CD4-positive, alpha-beta T cell treated with Interleukin-17A for 1 hour (primary cell): ENCODE results near the gene PTPRE.

Experiments
- DNase-seq: peaks from one replicate; pipeline ENCODE4 v3.0.0-alpha.2; 2020

Gene PTPRE

DNA sequence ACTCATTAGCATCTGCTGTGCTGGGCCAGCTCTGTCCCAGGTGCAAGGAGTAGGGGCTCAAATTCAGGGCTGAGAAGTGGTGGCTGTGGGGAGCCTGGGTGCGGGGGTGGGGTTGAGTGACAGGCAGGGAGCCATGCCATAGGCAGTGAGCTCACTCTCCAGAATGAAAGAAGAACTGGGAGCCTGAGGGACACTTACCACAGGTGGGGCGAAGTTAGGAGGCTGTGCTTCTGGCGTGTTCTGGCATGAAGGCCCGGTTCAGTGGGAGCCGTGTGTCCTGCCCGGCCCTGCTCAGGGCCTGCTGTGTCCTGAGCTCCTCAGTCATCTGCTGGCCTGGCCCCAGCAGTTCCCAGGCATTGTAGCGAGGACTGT is 156.8 kb downstream of the PTPRE start:
- peak; percentile 25 for DNase-seq

DNA sequence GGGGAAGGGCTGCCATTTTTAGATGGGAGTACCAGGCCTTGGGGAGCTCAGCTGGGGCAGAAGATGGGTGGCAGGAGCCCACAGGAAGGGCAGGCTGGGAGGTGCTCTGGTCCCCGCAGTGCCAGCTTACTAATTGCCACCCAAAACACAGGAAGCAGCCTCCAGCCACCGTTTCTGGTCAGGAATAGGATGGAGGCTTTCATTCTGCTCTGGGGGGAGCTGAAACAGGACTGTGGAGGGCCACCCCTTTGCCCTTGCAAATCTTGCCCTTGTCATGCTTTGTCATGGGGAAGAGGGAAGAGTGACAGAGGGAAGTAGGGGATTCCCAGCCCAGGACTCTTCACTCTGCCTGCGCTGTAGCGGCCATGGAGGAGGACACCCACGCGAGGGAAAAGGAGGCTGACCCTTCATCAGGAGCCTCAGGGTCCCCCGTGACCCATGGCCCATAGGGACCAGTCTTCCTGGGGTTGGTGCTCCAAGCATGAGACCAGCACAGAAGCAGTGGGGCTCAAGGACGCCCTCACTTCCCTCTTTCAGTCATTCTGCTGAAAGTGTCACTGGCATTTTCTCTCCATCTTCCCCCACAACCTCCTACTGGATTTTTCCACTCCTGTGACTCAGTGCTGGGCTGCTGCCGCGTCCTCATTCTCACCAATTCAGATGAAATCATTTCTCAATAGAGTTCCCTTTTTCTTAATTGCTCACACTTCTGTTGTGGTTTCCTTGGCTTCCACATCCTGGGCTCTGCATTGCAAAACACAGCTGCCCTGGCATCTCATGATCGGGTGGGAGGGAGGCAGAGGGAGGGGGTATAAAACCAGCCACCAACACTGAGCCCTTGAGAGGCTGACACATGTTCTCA is 157.4 kb downstream of the PTPRE start:
- DNase-seq = peak; percentile 73

DNA sequence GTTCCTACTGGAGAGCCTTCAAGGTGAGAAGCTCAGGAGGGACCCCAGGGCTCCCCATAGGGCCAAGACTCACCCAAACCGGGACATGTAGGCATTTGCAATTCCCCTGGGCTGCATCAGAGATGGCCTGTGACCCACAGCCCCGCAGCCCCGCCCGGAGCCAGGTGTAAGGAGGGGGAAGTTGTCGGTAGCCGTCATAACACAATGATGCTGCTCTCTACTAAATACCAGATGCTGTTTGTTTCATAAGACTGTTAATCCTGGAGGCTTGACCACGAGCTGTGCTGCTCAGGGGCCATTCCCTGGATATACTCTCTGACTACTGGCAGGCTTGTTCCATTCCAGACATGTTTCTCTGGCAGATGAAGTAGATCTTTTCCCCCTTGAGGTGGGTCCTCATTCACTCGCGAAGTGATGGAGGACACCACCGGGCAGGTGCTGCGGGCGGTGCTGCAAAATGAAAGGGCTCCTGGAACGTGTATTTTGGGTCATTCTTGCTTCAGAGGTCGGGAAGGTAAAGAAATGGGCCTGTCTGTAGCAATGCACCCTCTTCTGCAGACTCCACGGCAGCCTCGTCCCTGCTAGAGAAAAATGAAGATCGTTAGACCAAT is 158.2 kb downstream of the PTPRE start:
- DNase-seq = no peak

DNA sequence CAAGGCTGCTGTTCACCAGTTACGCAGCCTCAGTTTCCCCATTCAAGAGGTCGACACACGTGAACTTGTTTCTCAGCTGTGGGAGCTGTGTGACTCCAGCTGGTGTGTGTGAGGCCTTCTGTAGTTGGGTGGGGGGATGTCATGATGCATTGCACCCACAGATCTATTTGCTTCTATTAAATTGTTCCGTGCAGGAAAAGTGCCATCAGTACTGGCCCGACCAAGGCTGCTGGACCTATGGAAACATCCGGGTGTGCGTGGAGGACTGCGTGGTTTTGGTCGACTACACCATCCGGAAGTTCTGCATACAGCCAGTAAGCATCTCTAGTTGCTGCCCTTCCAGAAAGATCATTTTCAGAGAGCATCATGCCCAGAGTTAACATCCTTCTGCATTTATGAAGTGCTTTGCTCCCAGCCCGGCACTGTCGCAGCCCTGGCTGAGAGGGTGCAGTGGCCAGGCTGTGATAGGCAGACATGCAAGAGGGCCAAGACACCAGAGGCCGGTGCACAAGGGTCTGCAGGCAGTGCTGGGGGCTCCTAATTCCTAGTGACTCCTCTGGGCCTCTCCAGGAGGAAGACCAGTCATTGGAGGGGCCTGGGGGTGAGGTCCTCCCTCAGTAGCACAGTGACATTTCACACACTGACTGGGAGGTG is 159.1 kb downstream of the PTPRE start:
- DNase-seq = no peak

DNA sequence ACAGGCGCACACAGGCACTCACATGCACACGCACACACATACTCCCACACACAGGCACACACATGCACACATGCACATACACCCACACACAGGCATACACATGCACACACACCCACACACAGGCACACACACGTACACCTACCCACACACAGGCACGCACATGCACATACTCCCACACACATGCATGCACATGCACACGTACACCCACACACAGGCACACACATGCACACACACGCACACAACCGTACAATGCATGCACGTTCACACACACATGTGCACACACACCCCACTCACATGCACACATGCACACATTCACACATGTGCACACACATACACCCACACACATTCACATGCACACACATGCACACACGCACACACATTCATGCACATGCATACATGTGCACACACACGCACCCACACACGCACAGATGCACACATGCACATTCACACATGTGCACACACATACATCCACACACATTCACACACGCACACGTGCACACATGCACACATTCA is 160.0 kb downstream of the PTPRE start:
- DNase-seq = no peak

DNA sequence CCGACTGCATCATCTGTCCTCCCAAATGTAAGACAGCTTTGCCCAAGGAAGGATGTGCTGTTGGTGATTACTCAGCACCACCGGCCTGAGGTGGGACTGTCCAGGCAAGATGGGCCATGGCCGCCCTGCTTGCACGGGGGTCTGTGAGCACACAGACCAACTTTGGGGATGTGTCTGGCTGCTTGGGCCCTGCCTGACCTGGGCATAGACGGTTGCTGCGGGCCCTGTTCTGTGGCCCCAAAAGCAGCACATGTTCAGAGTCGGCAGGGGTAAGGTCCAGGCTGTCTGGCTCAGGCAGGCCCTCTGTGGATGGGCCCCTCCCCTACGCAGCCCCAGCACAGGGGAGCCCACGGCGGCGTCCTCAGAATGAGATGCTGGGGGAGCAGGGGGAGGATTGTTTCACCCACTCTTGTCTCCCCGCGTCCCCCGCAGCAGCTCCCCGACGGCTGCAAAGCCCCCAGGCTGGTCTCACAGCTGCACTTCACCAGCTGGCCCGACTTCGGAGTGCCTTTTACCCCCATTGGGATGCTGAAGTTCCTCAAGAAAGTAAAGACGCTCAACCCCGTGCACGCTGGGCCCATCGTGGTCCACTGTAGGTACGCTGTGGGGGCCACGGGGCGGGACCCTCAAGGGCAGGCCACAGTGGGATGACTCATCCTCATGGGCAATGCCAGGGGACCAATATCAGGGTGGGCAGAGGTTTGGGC is 160.9 kb downstream of the PTPRE start:
- no peak for DNase-seq

DNA sequence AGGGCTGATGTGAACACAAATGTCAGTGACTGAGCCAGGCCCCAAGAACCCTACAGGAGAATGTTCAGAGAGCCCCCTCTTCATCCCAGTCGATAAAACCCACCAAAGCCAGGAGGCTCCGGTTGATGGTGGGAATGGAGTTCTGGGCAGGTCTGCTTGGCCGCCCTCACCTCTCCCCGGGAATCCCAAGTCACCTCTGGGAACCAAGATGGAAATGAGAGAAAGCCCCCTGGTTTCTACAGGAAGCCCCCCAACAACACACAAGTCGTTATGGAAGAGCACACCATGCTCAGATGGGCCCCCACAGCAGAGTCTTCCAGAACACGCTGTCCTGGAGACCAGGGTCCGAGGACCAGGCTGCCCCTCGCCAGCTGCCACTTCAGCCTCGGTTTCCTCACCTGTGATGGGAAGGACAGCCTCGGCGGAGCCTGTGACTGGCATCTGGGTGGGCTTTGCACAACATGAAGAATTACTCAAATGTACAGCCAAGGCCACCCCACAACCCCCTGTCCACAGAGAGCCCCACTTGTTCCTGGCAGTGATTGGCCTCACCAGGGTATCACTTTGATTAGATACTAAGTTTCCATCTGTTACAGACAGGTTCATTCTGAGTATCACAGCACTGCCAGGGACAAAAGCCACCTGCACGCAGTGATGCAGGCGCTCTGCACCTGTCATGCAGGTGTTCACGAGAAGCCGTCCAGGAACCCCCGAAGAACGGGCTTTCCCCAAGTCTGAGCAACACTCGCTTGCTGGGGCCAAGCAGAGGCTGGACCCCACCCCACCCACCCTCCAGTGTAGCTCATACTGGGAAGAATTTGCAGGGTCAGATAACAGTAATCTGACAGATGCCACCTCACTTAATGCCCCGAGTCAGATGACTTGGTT is 161.7 kb downstream of the PTPRE start:
- no peak for DNase-seq

DNA sequence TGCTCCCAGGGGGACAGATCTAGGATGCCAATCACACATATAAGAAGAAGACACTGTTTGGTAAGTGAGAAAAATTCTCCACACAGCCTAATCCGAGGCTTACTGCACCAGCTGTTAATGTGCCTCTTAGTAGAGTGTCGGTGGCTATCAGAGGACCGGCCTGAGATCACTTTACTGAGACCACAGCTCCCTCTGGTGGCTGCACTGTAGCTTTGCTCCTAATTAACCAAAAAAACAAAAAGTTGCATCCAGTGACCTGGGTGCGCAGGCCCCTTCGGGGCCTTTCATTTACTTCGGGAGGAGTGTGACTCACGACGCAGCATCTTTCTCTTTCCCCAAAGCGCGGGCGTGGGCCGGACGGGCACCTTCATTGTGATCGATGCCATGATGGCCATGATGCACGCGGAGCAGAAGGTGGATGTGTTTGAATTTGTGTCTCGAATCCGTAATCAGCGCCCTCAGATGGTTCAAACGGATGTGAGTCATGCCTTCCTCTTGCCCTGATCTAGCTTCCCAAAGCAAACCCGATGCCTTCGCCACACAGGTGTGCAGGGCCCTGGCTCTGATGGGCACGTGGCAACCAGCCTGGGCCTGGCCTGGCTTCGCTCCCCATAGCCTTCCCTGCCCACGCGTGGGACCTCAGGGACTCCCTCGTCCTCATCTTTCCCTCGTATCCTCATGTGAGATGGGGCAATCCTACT is 162.6 kb downstream of the PTPRE start:
- DNase-seq = peak; percentile 81

DNA sequence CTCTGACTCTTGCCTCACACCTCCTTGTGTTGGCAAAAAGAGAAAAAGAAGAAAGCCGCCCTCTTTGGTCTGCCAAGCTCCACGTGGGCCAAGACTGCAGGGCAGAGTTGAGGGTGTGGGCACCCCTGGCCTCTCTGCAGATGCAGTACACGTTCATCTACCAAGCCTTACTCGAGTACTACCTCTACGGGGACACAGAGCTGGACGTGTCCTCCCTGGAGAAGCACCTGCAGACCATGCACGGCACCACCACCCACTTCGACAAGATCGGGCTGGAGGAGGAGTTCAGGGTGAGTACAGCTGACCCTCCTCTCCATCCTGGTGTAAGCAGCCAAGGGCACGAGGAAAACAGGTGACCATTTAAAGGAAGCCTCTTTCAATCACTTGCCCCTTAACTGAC is 163.3 kb downstream of the PTPRE start:
- no peak for DNase-seq

DNA sequence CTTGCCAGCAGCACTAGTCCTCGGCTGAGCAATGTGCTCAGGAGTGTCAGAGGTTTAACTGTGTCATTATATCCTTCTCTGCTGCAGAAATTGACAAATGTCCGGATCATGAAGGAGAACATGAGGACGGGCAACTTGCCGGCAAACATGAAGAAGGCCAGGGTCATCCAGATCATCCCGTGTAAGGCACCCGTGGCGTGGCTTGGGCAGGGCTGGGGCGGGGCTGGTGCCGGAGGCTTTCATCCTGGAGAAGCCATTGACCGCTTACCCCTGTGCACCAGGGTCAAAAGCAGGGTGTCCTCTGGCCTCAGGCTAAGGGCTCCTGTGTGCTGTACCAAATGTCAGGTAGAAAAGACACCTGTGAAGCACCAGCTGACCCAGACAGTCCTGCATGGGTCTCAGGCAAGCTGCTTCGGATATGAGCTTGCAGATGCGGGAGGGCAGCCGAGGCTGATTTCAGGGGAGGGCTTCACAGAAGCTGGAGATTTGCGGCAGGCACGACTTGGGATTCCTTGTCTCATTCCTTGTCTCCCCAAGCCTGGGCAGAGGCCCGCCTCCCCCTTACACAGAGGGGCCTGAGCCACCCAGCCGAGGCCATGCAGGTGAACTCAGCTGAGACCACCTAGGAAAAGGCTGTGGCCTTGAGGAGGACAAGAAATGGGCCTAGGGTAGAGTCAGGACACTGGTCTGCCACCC is 164.0 kb downstream of the PTPRE start:
- DNase-seq = no peak

DNA sequence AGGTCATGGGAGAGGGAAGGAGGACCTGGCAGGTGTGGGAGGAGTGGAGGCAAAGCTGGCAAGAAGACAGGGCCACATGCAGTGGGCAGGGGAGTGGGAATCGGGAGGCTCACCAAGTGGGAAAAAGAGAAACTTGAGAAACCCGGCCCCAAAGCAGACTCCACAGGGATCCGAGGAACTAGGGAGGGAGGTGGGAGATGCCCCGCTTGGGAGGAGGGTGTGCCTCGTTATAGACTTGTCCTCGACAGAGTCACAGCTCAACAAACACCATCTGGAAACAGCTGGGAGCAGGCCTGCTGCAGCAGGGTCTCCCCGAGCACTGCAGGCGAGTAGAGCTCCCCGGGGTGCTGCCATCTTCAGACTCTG is 164.5 kb downstream of the PTPRE start:
- no peak for DNase-seq

DNA sequence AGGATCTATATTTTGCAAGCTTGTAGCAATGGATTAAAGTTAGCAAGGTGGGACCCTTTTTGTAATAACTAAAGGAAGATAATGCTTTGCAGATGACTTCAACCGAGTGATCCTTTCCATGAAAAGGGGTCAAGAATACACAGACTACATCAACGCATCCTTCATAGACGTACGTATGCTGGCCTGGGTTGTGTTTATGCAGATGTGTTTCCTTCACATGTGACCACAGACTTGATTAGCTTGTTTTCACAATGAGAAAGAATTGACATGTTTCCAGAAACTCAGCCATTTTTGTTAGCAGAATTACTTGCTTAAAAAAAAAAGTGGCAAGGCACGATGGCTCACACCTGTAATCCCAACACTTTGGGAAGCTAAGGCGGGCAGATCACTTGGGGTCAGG is 165.1 kb downstream of the PTPRE start:
- DNase-seq = no peak

DNA sequence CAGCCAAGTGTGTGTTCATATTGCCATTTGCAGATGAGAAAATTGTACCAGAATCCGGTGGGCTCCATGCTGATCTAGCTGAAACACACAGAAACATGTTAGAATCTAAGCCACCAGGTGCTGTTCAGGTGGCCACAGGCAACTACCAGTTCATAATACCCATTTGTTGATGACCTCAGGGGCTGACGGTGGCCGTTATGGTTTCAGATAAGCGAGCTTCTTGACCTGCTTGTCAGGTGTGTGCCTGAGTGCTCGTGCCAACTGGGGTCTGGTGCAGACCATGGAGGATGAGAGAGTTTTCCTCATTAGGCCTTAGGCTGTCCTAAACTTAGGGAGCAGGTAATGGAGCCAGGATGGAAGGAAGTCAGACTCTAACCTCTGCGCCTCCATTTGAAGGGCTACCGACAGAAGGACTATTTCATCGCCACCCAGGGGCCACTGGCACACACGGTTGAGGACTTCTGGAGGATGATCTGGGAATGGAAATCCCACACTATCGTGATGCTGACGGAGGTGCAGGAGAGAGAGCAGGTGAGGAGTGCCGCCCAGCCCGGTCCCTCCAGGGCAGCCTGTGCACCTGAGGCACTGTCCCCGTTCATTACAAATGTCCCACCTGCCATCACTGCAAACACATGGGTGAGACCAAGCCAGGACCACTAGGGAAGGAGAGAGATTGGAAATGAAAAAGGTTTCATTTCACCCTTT is 166.2 kb downstream of the PTPRE start:
- no peak for DNase-seq

DNA sequence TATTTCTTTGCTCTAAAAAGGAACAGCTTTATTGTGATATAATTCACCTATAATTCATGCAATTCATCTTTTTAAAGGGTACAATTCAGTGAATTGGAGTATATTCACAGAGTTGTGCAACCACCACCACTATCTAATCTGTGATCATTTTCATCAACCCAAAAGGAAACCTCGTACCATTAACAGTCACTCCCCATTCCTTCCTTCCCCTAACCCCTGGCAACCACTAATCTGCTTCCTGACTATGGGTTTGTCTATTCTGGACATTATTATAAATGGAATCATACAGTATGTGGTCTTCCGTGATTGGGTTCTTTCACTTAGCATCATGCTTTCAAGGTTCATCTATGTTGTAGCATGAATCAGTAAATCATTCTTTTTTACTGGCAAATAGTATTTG is 167.0 kb downstream of the PTPRE start:
- no peak for DNase-seq

DNA sequence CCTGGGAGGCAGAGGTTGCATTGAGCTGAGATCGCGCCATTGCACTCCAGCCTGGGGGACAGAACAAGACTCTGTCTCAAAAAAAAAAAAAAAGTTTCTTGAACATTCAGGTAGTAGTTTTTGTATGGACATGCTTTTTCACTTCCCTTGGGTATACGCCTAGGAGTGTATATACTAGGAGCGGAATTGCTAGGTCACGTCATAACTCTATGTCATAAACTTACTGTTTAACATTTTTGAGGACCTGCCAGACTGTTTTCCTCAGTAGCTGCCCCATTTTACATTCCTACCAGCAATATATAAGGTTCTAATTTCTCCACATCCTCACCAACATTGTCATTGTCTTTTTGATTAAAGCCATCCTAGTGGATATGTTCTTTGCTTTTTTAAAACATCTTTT is 167.7 kb downstream of the PTPRE start:
- DNase-seq = no peak

DNA sequence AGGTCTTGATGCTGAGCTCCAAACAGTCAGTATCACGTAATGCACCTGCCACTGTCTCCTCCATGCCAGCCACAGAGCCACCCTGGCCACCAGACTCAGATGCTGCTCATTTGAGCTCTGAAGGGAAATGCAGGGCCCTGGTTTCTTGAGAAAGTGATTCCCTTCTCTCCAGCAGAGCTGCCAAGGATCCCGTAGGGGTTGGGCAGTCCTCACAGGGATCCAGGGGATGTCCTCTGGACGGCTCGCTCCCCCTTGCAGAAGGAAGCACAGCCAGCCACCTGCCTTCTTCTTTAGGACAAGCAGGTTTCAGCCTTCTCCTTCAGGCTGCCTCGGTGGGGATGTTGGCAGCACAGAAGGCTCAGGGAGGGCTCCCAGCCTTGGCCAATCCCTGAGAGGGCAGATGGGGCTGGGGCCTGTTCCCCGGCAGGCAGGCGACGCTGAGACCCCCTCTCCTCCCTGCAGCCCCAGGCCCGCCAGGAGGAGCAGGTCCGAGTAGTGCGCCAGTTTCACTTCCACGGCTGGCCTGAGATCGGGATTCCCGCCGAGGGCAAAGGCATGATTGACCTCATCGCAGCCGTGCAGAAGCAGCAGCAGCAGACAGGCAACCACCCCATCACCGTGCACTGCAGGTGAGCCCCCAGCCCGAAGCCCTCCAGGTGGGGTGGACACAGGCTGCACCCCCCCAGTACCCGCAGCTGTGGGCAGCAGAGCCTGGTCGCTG is 170.4 kb downstream of the PTPRE start:
- no peak for DNase-seq

DNA sequence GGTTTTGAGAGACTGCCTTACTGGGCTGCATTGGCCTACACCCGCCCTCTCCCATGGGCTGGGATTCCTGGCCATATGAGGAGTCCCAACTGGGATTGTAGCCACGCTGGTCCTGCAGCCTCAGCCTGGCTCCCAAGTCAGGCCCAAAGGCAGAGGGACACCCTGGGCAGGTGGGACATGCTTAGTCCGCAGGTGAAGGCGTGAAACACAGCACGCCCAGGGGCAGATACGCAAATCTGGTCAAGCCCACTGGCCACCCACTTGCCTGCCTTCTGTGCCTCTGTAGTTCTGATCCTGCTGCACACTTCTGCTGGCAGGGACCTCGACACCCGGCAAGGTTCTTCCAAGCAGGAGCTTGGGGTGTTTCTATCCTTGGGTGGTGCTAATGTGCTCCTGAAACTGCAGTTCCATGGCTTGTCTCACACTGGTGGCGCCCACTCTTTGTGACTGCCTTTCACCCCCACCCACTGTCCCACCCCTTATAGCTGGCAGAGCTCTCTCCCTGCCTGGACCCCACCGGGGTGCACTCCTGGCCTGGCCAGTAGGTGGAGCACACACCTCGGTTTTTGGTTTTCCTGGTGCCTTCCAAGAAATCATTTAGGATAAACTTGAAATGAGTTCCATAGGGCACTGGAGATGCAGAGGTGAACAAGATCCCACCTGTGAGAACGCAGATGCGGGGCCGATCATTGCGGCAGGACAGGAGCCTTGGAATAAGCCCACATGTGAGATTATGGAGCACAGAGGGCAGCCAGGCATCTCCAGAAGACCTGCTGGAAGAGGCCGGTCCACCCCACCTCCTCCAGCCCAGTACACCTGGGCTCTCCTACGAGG is 171.4 kb downstream of the PTPRE start:
- DNase-seq = peak; percentile 53

DNA sequence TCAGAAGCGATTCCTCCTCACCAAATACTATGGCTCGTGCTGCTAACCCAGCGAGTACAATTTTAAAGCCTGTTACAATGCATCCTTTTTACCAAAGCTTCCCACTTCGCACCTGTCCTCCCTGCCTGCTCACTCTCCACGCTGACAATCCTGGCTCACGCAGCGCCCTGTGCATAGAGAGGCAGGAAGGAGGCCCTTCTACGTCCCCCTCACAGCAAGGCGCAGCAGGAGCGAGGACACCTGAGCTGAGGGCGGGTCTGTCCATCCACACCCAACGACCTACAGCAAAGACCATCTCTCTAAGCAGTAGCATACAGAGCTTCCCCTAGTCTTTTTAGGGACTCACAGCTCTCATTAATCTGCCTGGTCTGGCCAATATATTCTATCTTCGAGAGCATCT is 173.3 kb downstream of the PTPRE start:
- no peak for DNase-seq

DNA sequence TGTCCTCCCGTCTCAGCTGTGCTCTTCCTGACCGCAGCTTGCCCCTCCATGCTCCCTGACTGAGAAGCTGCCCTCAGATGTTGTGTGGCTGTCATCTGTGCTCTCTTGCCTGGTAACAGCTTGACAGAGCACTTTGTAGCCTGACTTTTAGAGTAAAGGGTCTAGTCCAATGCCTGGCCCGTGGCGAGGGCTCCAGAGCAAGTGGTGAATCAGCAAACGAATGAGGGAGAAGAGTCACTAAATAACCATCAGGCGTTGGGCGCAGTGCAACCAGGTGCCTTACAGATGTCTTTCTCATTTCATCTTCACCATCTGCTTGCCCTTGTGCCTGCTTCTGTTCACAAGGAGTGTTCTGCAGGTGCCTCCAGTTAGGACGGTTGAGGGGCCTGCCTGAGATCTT is 173.7 kb downstream of the PTPRE start:
- no peak for DNase-seq
